ENCODE results near the gene ACTN3.
"Not testable (repeated sequence)": the region's sequence is repeated elsewhere in the genome, so short reads cannot be mapped to it uniquely, and the experiment has no call there.

ACTN3 gene

DNA sequence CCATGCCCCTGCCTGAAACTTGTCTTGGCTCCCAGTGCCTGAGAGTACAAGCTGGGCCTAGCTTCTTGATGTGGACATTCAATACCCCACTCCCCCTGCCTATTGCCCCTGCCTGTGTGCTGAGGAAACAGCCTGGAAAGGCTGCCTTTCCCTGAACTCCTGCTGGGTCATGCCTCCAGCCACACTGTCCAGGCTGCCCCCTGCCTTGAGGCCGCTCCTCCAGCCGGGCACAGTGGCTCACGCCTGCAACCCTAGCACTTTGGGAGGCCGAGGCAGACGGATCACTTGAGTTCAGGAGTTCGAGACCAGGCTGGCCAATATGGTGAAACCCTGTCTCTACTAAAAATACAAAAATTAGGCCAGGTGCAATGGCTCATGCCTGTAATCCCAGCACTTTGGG lies 56.4 kb downstream of the ACTN3 start:
- no peak for DNase-seq

DNA sequence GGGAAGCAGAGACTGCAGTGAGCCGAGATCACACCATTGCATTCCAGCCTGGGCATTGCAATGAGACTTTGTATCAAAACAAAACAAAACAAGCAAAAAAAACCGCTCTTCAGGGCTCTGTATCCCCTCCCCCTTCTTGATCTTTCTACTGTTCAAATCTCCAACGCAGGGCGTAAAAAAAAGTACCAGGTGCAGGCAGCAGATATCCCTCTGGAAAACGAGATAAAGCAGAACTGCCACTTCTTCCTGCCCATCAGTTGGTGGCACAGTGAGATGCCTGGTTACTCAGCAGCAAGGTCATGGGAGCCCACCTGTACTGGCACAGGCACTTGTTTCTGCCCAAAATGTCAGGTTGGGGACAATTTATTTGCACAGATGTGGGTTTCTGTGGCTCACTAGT lies 57.5 kb downstream of the ACTN3 start:
- DNase-seq, result no peak

DNA sequence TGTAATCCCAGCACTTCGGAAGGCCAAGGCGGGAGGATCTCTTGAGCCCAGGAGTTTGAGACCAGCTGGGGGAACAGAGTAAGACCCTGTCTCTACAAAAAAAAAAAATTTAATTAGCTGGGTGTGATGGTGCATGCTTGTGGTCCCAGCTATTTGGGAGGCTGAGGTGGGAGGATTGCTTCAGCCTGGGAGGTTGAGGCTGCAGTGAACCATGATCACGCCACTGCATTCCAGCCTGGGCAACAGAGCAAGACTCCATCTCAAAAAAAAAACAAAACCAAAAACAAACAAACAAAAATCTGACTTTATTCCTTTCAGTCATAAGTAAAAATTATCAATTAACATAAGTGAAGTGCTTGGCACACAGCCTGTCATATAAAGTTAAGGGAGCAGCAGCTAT lies 59.9 kb downstream of the ACTN3 start:
- not testable (repeated sequence) for DNase-seq

DNA sequence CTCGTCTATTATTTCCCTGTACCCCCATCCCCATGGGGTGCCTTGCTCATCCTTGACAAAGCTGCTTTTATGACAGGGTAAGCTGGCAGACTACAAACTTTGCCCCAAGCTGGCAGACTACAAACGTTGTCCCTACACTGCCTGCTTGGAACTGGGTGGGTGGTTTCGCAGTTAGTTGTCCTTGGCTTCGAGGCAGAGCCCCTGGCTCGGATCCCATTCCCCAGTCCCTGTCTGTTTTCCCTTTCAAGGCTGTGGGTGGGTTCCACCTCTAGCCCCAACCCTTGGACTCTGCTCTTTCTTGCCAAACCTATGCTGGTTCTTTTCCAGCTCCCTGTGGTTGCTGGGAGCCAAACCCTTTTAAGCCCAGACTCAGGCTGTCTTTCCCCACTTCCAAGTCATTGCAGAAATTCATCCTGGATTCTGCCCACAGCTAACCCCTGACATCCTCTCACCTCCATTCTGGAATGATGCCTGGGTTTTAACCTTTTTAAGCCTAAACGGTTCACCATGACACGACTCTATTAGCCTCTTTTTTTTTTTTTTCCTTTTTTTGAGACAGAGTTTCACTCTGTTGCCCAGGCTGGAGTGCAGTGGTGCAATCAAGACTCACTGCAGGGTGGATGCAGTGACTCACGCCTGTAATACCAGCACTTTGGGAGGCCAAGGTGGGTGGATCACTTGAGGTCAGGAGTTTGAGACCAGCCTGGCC lies 60.6 kb downstream of the ACTN3 start:
- DNase-seq, result no peak

DNA sequence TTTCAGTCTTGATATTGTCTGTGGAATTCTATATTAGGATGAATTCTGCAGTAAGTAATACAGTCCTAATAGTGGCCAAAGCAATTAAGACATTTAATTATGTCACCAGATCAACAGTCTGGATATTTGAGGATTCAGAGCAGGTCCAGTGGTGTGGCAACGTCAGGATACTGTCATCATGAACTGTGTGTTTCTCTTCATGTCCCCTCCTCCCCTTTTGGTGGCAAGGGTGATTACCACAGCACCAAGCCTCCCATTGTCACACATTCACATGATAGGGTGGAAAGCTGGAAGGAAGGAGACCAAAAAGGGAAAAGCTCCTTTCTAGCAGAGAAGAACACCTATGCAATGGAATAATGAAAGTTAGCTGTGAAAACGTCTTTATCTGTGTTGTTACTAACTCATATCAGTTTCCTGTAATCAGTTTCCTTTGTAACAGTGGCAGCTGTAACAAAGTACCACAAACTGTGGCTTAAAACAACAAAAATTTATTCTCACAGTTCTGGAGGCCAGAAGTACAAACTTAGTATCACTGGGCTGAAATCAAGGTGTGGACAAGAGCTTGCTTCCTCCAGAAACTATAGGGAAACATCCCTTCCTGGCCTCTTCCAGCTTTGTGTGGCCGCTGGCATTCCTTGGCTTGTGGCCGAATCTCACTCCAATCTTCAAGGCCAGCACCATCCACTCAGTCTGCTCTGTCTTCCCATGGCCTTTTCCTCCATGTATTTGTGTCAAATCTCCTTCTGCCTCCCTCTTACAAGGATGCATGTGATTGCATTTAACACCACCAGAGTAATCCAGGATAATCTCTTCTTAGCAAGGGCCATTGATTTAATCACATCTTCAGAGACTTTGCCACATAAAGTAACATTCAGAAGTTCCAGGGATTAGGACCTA lies 63.3 kb downstream of the ACTN3 start:
- DNase-seq, result no peak

DNA sequence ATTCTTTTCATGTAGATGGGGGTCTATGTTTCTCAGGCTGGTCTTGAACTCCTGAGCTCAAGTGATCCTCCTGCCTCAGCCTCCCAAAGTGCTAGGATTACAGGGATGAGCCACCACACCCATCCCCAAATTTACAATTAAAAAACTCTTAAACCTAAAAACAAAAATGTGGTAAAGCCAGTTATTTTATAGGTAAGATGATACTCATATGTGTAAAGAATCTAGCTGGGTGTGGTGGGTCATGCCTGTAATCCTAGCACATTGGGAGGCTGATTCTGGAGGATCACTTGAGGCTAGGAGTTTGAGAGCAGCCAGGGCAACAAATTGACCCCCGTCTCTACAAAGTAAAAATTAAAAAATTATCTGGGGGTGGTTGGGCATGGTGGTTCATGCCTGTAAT lies 65.8 kb downstream of the ACTN3 start:
- no peak for DNase-seq
